ENCODE data around the gene ARSA. TPM values are rescaled to one million over a fixed set of nuclear protein-coding genes. Genes with fewer than 3 reads are reported as not detected.

The ARSA gene
- total RNA-seq, 1 experiment from 2014 or later, result 10.3 TPM

DNA sequence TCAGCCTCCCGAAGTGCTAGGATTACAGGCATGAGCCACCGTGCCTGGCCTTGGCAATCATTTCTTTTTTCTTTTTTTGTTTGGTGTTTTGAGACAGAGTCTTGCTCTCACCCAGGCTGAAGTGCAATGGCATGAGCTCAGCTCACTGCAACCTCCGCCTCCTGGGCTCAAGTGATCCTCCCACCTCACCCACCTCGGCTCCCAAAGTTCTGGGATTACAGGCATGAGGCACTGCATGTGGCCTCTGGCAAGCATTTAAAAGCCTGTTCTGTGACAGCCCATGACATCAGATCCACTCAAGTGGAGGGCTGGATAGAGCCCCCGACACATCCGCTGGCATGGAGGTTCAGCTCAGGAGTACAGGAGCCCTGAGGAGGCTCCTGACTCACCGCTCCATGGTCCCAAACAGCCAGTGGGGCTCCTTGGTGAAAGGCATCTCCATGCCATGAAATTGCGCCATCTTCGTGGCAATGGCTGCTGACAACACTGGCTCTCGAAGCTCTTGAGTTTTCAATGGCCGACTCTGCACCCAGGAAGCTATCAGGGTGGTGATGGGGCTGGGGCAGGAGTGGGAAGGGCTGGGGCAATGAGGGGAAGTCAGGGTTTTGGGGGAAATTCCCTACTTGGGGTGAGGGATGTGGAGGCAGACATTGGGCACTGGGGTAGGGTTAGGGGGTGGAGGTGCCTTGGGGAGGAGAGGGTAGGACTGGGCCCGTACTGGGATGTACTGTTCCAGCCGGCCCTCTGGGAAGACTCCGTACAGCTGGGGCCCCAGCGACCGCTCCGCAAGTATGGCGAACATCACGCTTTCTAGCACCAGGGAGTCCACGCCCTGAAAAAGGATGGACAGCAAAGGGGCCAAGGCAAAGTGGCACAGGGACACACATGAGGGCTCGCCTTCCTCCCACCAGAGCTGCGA lies 46.7 kb downstream of the ARSA start:
- WGBS (ENCODE audit: extremely low coverage, insufficient read length, low lambda C conversion rate), result no CpG with 5 or more reads among the region's 22 CpGs
- Histone ChIP-seq H3K18ac (ENCODE audit: insufficient read length, low read depth, low read length) (no peak overlapping the region), H3K4me1 (ENCODE audit: insufficient read depth, low read length) (peaks cover 2% of the 10 kb centered on the region; the same call in 1 of the 2 replicates), H4K91ac (ENCODE audit: insufficient read length, low read depth, low read length) (no peak overlapping the region), H4K5ac (ENCODE audit: insufficient read length, low read depth, low read length) (no peak overlapping the region), H4K20me1 (ENCODE audit: control insufficient read depth, insufficient read depth, insufficient read length) (no peaks in the 10 kb centered on the region), H2BK20ac (ENCODE audit: low read depth, low read length, poor library complexity, severe bottlenecking) (no peak overlapping the region), H3K9ac (ENCODE audit: extremely low read depth, insufficient read length, low read length) (peak overlapping the region; percentile 51), H3K27ac (ENCODE audit: insufficient read length, low read depth, low read length) (no peak overlapping the region), H2BK12ac (ENCODE audit: insufficient read length, low read depth, low read length) (no peak overlapping the region), H3T11ph (ENCODE audit: low read length) (no peak overlapping the region), H2BK15ac (ENCODE audit: low read depth, low read length) (no peak overlapping the region), H4K8ac (replicated peaks; ENCODE audit: insufficient read length, low read depth, low read length) (no peak overlapping the region), H3K56ac (ENCODE audit: insufficient read length, low read depth, low read length) (no peak overlapping the region), H2AFZ (ENCODE audit: low read length) (no peak overlapping the region), H3K4me2 (ENCODE audit: insufficient read depth, insufficient read length, low read length) (peak overlapping the region; percentile 54), H3K4ac (ENCODE audit: low read depth, low read length) (no peak overlapping the region), H3K9me3 (ENCODE audit: control insufficient read depth, low read depth, low read length) (no peaks in the 10 kb centered on the region), H3K14ac (ENCODE audit: insufficient read depth, low read length) (no peak overlapping the region), H3K79me1 (ENCODE audit: insufficient read depth, low read depth, low read length, poor library complexity, severe bottlenecking) (peaks cover 4% of the 10 kb centered on the region), H3K23ac (ENCODE audit: insufficient read length, low read depth, low read length) (no peak overlapping the region), H2BK120ac (ENCODE audit: low read depth, low read length, poor library complexity, severe bottlenecking) (no peak overlapping the region), H2BK5ac (ENCODE audit: insufficient read length, low read length) (no peak overlapping the region), H3K23me2 (ENCODE audit: insufficient read length, low read depth, low read length, poor library complexity, severe bottlenecking) (no peaks in the 10 kb centered on the region), H3K27me3 (ENCODE audit: insufficient read depth, low read length) (no peaks in the 10 kb centered on the region), H2AK5ac (ENCODE audit: insufficient read length, low read length) (no peak overlapping the region), H3K79me2 (ENCODE audit: insufficient read depth, low read length) (no peaks in the 10 kb centered on the region)
- Mint-ChIP-seq H3K27me3 (ENCODE audit: low read depth) (peaks cover 6% of the 10 kb centered on the region), H3K36me3 (ENCODE audit: insufficient read depth in 1 of 3, low read depth in 3 of 3) (peaks cover 4 to 29% (median 25%) of the 10 kb centered on the region in 3 experiments; a peak in 6 of 7 replicates), H3K4me3 (peak overlapping the region; percentile 80 to 88), H3K9me3 (no peaks in the 10 kb centered on the region), H3K27ac (no peak overlapping the region; a peak in 1 of 7 replicates), H3K4me1 (peaks cover 14 to 23% of the 10 kb centered on the region in 2 experiments)
- no peak for DNase-seq
- TF ChIP-seq, protein P1, sequence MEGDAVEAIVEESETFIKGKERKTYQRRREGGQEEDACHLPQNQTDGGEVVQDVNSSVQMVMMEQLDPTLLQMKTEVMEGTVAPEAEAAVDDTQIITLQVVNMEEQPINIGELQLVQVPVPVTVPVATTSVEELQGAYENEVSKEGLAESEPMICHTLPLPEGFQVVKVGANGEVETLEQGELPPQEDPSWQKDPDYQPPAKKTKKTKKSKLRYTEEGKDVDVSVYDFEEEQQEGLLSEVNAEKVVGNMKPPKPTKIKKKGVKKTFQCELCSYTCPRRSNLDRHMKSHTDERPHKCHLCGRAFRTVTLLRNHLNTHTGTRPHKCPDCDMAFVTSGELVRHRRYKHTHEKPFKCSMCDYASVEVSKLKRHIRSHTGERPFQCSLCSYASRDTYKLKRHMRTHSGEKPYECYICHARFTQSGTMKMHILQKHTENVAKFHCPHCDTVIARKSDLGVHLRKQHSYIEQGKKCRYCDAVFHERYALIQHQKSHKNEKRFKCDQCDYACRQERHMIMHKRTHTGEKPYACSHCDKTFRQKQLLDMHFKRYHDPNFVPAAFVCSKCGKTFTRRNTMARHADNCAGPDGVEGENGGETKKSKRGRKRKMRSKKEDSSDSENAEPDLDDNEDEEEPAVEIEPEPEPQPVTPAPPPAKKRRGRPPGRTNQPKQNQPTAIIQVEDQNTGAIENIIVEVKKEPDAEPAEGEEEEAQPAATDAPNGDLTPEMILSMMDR (conservative IDR thresholded peaks at IDR 0.05), result no peak

All from H9 (cell line).